Neuron (in vitro differentiated cells): Measurements from ENCODE around the gene CARD6.

Experiments used
- H2AFZ ChIP-seq: one replicate; pipeline ENCODE4 v1.6.1; 2013; ENCODE audit warnings: low read depth, mild to moderate bottlenecking, inconsistent platforms, low read length, moderate library complexity
- H3K27me3 ChIP-seq: one replicate; pipeline ENCODE4 v1.6.1; 2013; ENCODE audit warnings: low read length; ENCODE audit not compliant: insufficient read depth
- H3K36me3 ChIP-seq: one replicate; pipeline ENCODE4 v1.6.1; 2013; ENCODE audit warnings: low read length; ENCODE audit not compliant: insufficient read depth
- H3K4me1 ChIP-seq: one replicate; pipeline ENCODE4 v1.6.1; 2013; ENCODE audit warnings: low read length; ENCODE audit not compliant: insufficient read depth
- H3K4me3 ChIP-seq: 2 replicates; pipeline ENCODE4 v1.5.1; 2013; ENCODE audit warnings: mild to moderate bottlenecking, low read length, moderate library complexity
- H3K9me3 ChIP-seq: one replicate; pipeline ENCODE4 v1.6.1; 2013; ENCODE audit warnings: low read length

CARD6 gene

GRCh38 chr5:40909264-40909663 lies 68.1 kb downstream of the CARD6 start, which contains the start of gene C7:
TSS of gene C7 (plus strand) at chr5:40909497. CDS start at chr5:40909611, 114 bp downstream.
- Histone ChIP-seq H3K27me3 (no peaks in the 10 kb centered on the region), H2AFZ (no peak within 1 kb of the TSS), H3K4me1 (no peaks in the 10 kb centered on the region), H3K9me3 (no peaks in the 10 kb centered on the region), H3K36me3 (no peaks in the 10 kb centered on the region), H3K4me3 (no peak within 1 kb of the TSS)

- H3K4me3 ChIP-seq = no peak overlapping the region
These were observed 68.6 kb downstream of the CARD6 start for GRCh38 chr5:40909723-40910122.

More at GRCh38 chr5:40909723-40910122, 68.6 kb downstream of the CARD6 start:
- no peaks in the 10 kb centered on the region for H3K27me3 ChIP-seq
- no peaks in the 10 kb centered on the region for H3K4me1 ChIP-seq
- no peaks in the 10 kb centered on the region for H3K36me3 ChIP-seq
- H2AFZ ChIP-seq = no peak overlapping the region
- no peaks in the 10 kb centered on the region for H3K9me3 ChIP-seq
